DOHH2 (cell line): ENCODE results near the gene OR52D1.

Source experiments
- CTCF ChIP-seq: fragments of 200-600 bp; sonication (generic); IDR thresholded peaks from one replicate; pipeline ENCODE4 v1.5.1; 2014; ENCODE audit warnings: antibody characterized with exemption, mild to moderate bottlenecking, low read depth, low read length; ENCODE audit not compliant: poor library complexity, severe bottlenecking
- EZH2phosphoT487 ChIP-seq: fragments of 200-600 bp; sonication (generic); IDR thresholded peaks from 2 replicates; pipeline ENCODE4 v1.6.1; 2017; ENCODE audit warnings: borderline replicate concordance, mild to moderate bottlenecking, antibody characterized with exemption, low read length, moderate library complexity, mixed read lengths

GRCh38 chr11:5521540-5521939 is 33.1 kb downstream of the OR52D1 start:
- TF ChIP-seq CTCF (no peak), EZH2phosphoT487 (no peak)
